Measurements from ENCODE around the gene GNG7.
"Not testable (repeated sequence)": the region's sequence is repeated elsewhere in the genome, so short reads cannot be mapped to it uniquely, and the experiment has no call there.

GNG7 gene

DNA sequence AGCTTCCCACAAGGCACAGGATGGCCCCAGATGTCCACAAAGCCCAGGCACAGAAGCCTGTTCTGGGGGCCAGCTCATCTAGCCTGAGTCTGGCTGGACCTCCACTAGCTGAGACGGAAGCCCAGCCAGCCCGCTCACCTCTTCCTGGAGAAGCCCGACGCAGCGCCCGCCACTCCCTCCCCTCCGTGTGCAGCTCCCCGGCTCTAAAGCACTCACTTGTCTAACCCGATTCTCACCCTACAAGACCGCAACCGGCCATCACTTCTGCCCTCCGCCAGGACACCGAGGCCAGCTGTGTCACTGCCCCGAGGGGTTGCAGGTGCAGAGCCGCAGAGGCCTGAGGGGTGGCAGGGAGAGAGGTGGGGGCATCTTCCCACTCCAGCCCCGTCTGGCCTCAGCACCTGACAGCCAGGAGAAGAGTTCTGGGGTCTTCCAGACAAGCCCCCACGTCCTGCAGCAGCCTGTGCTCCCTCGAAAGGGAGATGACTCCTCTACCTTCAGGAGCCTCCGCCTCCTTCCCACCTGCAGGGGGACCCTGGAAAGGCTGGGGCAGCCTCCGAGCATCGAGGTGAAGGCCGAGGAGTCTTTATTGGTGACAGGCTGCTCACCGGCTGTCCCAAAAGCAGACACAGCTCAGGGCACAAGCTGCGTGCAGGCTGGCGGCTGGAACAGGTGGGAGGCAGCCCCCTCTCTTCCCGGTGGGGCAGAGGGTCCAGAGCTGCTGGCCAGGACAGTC is 24.6 kb upstream of the GNG7 start:
- no peak for DNase-seq (ENCODE audit: low read depth in 2 of 2)

DNA sequence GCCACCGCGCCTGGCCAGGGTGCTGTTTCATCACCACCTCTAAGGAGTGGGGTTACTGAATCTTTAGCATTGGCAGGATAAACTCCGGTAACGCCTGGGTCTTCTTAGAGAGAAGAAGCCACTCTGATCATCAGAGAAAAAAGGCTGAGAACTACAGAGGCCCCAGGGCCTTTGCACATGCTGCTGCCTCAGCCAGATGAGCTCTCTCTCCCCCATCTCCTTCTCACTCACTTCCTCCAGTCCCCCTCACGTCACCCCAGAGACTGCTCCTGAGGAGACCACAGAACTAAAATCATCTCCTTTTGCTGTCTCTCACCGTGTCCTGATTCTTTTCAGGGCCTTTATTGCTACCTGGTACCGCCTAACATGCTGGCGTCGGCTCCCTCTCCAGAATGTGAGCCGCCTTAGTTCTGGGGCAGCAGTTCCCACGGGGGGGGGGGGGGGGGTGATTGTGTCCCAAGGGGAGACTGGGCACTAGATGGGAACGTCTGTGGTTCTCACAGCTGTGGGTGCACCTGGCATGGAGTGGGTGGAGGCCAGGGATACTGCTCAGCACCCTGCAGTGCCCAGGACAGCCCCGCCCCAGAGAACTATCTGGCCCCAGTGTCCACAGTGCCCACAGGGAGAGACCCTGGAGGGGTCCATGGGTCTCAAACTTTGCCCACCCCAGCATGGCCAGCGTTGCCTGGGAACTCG is 23.8 kb upstream of the GNG7 start:
- DNase-seq (ENCODE audit: low read depth in 2 of 2): no peak

DNA sequence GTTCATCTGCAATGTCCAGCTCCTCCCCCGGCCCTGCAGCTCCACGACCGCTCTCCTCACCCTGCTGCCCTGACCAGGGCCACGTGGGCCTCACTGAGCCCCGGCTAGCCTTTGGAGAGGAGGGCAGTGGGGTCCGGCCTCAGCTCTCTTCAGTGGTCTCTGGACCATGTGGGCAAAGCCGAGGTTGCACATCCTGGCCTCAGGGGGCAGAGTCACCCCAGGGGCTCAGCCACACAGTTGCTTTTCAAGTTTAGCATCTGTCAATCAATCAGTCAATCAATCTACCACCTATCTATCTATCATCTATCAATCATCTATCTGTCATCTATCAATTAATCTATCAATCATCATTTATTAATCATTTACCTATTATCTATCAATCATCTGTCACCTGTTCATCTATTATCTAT is 21.7 kb upstream of the GNG7 start:
- DNase-seq (ENCODE audit: low read depth in 2 of 2): no peak

DNA sequence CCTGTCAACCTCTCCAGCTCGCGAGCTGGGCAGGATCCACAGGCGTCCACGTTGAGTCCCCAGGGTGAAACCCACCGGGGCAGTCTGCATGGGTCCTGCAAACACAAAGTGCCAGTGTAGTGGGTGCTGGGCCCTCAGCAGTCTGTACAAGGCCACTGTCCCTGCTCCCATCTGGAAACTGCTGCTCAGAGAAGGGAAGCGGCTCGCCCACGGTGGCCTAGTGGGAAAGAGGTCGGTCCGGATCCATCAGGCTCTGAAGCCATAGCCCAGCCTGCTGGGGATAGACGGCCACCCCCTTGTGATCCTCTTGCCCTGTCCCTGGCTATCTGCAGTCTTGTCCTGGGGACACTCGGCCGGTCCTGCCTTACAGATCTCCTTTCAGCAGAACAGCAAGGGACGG is 21.3 kb upstream of the GNG7 start:
- DNase-seq (ENCODE audit: low read depth in 2 of 2): no peak

DNA sequence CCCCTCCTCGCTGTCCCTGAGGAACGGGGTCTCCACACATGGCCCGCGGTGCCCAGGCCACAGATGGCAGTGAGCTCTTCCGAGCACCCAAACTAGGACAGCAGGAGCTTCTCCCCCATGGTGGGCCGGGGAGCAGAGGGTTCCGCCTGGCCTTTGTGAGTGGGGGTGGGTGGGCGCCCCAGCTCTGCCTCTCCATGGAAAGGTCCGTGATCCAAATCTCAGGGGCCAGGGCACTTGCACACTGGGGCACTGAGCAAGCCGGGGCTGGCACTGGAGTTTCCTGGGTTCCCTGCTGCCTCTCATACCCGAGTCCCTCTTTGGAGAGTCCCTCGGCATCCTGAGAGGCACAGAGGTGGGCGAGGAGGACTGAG is 20.8 kb upstream of the GNG7 start:
- DNase-seq (ENCODE audit: low read depth in 2 of 2): no peak

DNA sequence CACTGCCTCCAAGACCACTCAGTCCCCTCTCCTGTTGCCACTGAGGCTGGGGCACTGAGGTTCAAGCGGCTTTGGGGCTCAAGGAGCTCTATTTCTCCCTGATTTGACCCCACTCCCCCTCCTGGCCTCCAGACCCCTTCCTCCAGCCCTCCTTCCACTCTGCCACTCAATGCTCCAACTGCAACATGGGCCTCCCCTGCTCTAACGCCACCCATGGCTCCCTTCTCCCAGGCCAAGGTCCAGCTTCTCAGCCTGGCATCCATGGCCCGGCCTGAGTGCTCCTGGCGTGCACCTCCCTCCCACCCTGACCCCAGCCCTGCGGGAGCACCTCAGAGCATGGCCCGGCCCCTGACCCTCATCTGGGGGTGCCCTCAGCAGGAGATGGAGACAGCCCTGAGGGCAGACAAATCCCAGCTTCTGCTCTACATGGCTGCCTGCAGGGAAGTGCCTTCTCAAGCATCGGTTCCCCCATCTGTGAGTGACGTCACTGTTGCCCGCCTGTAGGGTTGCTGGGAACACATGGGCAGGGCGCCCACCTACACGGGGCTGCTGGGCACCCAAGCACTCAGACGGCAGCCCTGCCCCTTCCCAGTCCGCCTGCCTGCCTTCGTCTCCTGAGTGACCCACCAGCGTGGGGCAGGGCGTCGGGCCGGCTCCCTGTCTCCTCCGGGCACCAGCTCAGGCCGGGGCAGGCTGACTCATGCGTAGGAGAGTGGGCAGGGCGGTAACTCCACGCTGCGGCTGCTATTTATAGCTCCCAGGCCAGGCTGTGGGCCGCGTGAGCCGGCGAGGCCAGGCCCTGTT is 20.2 kb upstream of the GNG7 start:
- no peak for DNase-seq (ENCODE audit: low read depth in 2 of 2)

DNA sequence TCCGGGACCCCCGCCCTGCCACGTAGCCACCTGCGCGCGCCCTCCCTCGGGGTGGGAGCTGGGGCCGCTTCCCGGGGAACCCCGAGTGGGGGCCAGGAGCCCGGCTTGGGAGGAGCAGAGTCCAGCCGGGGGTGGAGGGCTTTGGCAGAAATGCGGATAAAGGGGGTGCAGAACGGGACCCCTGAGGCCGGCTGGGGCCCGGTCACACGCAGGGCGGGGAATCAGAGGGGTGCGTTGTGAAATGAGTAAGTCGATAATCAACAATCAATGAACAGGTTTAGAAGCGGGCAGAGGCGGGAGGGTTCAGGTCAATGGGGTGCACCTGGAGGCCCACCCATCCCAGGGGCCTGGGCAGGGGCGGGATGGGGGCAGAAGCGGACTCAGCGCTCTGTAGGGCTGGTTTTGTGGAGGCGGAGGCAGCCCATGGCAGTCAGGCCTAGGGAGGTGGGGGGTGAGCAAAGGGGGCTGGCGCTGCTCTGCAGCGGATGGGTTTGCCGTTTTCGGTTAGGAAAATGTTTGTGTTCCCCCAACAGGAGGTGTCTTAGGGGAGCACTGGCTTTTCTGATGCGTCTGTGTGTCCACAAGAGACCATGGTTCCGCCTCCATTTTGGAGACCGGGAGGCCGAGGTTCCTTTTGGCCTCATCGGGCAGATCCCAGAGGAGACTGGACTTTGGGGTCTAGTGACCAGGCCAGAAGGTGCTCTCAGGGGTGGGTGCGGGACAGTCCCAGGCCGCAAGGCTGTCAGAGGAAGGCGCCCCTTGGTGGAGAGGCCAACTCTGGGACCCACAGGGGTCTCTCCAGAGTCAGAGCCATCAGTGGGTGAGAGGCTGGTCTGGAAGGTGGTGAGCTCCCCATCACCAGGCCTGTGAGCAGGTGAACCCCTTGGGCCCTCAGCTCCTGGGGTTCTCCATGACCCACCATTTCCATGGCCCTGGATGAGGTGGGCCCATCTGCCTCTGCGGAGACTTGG is 19.4 kb upstream of the GNG7 start:
- no peak for DNase-seq (ENCODE audit: low read depth in 2 of 2)

DNA sequence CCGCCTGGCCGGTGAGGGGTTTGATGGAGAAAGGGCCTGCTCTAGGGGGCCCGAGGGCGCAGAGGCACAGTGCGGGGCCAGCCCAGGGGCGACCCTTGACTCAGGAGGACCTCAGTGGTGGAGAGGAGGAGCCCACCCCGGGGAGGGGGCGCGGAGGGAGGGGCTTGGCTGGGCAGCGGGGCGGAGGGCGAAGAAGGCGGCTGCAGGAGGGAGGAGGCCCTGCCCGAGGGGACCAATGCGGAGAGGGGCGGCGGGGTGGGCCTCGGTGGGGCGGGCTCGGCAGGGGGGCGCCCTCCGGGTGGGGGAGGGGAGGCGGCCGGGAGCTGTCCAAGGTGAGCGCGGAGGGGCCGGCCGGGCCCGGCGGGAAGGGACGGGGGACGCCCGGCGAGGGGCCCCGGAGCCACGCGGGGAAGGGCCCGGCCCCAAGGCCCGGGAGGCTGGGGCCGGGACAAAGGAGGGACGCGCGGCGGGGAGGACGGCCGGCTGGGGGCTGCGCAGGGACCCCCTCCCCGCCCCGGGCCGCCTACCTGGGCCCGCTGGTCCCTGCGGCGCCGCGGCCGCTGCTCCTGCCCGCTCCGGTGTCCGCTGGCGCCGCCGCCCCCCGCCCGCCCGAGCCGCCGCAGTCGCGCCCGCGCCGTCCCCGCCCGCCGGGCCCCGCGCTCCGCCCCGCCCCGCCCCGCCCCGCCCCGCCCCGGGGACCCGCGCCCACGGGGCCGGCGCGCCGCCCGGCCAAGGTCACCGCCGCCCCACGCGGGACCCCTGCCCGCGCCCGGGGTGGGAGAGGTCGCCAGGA is 18.5 kb upstream of the GNG7 start, which contains the start of gene DIRAS1:
Gene DIRAS1, minus strand, starts transcription at position 596 of the 793 bp plus-strand sequence. CDS start 3,566 bp downstream, outside the sequence.
- no peak for DNase-seq (ENCODE audit: low read depth in 2 of 2)

DNA sequence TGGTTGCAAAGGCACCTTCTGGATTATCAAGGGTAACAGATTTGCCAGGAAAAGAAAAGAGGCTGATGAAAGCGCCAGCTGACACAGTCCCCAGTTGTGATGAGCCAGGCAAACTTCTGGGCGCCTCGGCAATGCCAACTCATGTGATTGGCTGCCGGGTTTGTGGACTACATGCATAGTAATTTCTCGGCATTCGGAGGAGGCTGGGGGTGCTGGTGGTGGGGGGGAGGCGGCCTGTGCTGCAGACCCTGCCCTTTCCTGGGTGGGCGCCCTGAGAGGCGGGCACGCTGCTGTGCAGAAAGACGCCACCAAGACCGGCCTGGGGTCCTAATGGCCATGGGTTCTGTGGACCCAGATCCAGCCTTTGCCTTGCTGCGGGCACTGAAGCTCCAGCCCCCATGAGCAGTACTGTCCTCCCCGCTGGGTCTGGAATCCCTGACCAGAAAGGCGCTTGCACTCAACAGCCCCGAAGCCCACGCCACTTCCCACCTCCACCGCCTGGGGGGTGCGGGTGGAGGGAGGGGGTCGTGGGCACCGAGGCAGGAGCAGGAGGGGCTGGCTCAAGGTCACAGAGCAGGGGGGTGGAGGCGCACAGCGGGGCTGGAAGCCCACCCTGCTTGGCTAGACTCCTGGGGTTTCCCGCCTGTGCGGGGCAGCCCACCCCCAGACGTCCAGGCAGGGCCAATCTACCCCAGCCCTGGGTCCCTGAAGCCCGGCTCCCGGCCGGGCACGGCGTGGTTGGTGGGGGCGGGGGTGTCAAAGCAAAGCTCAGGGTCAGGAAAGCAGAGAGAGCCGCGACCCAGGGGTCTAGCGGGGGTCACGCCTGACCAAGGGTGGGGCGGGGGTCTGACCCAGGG is 17.7 kb upstream of the GNG7 start:
- DNase-seq (ENCODE audit: low read depth in 2 of 2): no peak

DNA sequence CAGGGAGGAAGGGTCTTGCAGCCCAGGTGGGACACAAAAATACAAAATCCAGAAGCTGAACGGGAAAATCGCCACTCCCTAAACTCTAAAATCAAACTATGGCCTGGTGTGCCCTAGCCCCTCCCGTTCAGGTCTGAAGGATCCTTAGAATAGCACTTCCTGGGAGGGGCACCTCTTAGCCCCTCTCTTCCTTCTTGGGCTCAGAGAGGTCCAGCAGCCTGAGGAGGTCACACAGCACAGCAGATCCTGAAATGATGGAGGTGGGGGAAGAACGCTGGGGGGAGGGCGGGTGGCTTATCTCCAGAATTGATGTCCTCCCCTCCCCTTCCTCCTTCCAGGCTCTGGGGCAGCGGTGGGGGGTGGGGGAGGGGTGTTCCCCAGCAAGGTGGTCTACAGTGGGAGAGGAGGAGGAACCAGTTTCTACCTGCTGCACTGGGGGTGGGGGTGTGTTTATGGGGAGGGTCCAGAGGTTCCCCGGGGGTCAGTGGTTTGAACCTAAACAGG is 16.8 kb upstream of the GNG7 start:
- DNase-seq (ENCODE audit: low read depth in 2 of 2): no peak

DNA sequence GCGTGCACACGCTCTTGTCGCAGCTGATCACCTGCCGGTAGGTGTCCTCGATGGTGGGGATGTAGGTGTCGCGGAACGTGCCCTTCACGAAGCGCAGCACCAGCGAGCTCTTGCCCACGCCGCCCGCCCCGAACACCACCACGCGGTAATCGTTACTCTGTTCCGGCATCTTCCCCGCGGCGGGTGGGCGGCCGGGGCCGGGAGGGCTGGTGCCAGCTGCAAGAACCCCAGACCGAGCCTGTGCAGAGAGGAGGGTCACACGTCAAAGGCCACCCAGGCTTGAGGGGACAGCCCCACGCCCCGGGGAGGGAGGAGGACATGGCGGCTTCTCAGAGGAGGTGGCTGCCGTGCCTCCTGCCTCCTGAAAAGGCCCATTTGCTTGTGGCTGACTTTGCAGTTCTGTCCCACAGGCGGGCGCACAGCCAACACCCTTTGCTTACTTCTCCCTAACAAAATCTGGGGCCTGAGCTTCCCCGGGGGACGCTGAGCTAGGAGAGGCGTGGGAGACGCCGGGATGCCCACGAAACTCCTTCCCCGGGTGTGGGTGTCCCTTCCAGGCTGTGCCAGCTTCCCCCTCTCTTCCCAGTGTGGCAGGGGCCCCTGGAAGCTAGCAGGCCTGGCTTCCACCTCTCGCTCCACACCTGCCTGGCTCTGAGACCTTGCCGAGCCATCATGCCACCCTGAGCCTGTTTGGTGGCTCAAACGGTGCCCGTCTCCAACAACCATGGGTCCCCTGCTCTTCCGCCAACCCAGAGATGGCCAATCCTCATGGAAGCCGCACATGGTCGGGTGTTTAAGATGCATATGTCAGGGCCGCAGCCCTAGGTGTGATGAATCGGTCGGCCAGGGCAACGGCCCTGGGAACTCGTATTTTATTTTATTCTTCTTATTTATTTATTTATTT is 15.4 kb upstream of the GNG7 start:
- no peak for DNase-seq (ENCODE audit: low read depth in 2 of 2)

DNA sequence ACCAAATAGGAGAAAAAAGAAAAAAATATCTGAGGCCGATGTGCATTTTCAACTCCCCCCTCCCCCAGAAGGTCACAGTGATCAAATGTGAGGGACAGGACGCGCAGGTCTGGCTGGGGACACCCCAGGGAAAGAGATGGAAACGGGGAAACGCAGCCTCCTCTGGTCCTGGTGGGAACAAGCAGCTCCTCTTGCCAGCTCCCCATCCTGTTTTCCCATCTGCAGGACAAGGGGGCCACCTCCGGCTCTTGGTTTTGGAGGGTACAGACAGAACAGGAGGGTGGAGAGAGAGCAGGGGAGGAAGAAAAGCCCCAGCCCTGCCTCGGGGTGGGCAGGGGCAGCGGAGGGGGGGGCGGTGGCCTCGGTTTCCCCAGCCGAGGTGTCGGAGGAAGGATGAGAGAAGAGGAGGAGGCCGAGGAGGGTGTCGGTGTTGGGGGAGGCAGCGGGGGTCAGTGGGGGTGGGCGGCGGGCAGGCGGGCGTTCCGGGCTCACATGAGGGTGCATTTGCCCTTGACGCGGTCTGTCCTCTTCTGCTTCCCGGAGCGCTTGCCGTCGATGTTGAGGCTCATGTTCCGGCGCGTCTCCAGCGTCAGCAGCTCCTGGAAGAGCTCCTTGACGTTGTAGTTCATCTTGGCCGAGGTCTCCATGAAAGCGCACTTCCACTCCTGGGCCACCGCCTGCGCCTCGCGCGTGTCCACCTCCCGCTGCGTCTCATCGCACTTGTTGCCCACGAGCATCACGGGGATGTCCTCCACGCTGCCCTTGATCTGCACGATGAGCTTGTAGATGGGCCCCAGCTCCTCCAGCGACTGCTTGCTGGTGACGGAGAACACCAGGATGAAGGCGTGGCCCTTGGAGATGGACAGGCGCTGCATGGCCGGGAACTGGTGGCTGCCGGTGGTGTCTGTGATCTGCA is 14.5 kb upstream of the GNG7 start:
- DNase-seq (ENCODE audit: low read depth in 2 of 2): no peak

DNA sequence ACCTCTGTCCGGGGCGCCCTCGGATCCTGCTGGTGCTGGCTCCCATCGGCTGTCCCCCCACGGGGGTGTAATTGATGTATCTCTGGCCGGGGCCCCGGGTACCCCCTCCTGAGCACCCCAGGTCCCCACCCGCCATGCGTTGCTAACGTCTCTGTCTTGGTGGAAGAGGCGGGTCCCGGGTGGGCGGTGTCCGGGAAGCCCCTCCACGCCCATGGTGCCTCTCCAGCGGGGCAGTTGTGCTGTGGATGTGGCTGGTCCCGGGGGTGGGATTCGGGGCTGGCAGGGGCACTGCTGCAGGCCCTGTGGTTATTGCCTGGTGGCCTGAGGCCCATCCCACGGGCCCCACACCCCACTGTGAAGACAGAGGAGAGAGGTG is 13.8 kb upstream of the GNG7 start:
- no peak for DNase-seq (ENCODE audit: low read depth in 2 of 2)

DNA sequence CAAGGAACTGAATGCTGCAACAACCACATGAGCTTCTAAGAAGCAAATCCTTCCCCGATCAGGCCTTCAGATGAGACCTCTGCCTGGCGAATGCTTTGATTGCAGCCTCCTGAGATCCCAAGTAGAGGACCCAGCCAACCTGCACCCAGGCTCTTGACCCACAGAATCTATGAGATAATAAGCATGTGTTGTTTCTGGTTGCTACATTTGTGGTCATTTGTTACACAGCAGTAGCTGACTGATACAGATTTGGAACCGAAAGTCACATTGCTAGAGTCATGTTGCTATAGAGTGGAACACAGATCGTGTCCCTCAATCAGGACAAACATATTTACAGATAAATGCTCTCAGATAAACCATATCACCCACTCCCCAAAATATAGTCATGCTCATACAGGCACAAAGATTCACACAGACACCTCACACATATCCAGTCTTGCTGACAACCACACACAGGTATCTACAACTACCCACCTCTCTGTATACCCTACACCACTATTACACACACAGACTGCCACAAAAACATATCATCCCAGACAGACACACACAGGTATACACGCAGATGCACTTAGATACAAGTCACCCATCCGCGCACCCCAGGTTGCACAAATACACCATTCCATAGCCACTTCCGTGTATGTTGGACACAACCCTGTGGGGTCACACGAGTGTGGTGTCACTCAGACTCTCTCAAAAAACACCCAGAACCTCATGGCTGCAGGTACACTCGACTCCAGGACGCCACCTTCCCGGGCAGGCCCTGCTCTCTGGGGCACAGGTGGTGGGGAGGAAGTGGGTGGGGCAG is 13.2 kb upstream of the GNG7 start:
- no peak for DNase-seq (ENCODE audit: low read depth in 2 of 2)

DNA sequence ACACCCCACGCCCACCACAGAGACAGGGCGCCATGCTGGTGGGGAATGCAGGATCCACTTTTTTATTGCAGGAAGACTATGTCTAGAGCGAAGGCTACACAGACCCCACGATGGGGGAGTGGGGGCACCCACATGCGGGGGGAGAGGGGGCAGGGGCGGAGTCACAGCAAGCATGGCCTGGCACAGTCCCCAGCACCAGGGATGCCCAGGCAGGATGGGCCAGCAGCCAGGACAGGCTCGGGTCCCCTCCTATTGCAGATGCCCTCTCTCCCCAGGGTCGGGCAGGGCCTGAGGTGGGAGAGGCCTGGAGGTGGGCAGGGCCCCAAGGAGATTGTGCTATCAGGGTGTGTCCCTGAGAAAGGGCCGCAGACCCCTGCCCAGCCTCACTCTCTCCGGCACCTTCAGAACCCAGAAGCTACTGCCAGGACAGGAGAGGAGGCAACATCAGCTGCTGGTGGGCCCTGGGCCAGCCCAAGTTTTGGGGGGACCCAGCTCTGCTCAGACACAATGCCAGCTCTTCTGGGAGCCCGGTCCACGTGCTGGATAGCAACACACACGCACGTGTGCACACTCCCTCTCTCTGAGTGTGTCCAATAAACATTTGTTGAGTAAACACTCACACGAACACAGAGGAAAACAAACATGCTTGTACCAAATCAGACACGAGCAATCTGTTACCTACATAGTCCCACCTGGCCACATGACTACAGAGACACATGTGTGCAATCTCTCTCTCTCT is 12.2 kb upstream of the GNG7 start:
- no peak for DNase-seq (ENCODE audit: low read depth in 2 of 2)

DNA sequence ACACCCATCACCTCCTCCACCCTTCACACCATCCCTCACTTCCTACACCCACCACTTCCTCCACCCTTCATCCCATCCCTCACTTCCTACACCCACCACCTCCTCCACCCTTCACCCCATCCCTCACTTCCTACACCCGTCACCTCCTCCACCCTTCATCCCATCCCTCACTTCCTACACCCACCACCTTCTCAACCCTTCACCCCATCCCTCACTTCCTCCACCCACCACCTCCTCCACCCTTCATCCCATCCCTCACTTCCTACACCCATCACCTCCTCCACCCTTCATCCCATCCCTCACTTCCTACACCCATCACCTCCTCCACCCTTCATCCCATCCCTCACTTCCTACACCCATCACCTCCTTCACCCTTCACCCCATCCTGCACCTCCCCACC is 11.6 kb upstream of the GNG7 start:
- not testable (repeated sequence) for DNase-seq (ENCODE audit: low read depth in 2 of 2)

Measured in stimulated activated CD4-positive, alpha-beta T cell treated with anti-CD3 and anti-CD28 coated beads, Interleukin-1b, Interleukin-23, amount 100 ng/mL, for 4 hours (primary cell).